RWPE1 (cell line): ENCODE results near the gene MDFIC.

Source experiments
- CTCF ChIA-PET: fragments of 350-600 bp; sonication (Branson Sonifier 250); formaldehyde crosslinking; extraction: SDS; loops from one replicate; lab custom pipeline; 2021; lab: Yijun Ruan, JAX
- POLR2A ChIA-PET: fragments of 400-600 bp; formaldehyde crosslinking; extraction: SDS; loops from one replicate; lab custom pipeline; 2020; ENCODE audit warnings: antibody characterized with exemption; ENCODE audit not compliant: low non-redundant PET; lab: Yijun Ruan, JAX
- DNase-seq: peaks from one replicate; pipeline ENCODE4 v3.0.0; 2012; ENCODE audit warnings: low spot score
- H3K27ac ChIP-seq: fragments of 450-650 bp; 2 replicates; pipeline ENCODE4 v1.5.1; 2017
- TF ChIP-seq, protein P1 (sequence below): fragments of 450-650 bp; conservative IDR thresholded peaks from 2 replicates; pipeline ENCODE4 v1.5.1; 2017; ENCODE audit warnings: low read depth, mild to moderate bottlenecking

MDFIC gene

DNA sequence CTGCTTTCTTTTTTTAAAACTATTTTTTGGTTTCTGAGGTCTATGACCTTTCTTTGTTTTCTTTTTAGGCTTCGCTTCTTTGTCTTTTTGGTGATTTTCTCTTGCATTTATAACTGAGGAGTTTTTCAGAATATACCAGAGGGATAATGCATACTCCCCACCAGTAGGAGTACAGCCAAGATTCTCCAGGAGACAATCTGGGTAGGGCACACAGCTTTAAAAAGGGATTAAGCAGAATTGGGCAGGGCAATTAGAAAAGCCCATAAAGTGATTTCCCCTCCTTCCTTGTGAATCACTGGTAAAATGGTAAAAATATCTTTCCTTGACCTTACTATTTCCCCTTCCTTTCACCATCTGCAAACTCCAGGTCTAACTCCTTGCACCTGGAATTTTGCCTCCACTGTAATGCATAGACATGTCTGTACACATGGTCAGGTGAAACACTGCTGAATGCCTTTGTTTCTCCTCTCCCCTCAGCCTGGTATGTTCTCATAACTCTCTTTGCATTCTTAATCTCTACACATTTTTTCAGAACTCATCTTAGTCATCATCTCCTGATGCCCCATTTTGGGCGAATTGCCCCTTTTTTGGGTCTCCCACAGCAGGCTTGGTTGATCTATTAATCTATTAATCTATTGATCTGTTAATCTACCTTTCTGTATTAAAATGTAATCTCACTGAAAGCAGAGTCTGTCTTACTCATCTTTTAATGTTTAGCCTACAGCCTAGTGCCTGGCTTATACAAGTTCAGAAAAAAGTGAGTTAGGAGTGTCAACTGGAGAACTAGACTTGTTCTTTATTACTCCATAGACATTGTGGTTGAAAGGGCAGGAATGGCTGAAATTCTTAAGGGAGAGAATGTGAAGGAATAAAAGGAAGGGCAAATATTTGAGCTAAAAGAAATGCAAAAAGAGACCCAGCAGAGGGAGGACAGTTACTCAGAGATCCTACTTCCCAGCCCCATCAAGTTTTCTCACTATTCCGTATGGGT, 64.6 kb downstream of the MDFIC start:
- ChIA-PET POLR2A (no interaction called here), CTCF (no interaction called here)
- TF ChIP-seq, protein P1, sequence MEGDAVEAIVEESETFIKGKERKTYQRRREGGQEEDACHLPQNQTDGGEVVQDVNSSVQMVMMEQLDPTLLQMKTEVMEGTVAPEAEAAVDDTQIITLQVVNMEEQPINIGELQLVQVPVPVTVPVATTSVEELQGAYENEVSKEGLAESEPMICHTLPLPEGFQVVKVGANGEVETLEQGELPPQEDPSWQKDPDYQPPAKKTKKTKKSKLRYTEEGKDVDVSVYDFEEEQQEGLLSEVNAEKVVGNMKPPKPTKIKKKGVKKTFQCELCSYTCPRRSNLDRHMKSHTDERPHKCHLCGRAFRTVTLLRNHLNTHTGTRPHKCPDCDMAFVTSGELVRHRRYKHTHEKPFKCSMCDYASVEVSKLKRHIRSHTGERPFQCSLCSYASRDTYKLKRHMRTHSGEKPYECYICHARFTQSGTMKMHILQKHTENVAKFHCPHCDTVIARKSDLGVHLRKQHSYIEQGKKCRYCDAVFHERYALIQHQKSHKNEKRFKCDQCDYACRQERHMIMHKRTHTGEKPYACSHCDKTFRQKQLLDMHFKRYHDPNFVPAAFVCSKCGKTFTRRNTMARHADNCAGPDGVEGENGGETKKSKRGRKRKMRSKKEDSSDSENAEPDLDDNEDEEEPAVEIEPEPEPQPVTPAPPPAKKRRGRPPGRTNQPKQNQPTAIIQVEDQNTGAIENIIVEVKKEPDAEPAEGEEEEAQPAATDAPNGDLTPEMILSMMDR, result 0 out of 2 replicates have a peak, but pooled peaks have one; percentile 11
- DNase-seq, result peak; percentile 27
- no peak overlapping the region for H3K27ac ChIP-seq

DNA sequence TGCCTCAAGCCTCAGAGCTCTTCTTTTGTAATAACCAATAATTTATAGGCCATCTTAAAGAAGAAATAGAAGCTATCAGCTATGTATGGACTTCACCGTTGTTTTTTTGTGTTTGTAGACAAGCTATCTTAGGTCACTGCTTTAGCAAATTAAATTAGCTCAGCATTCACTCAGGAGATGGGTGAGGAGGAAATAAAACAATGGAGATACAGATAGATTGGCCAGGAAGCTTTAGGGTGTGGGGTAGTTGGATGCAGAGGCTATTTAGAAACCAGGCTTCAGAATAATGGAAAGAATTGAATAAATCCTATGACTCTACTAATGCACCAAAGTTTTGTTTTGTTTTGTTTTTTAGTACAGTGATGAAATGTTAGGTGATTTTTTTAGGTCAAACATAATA, 66.1 kb downstream of the MDFIC start:
- CTCF ChIA-PET, result interaction anchor here (1.1 kb wide), 1 partner anchor 10 kb away, joined by 3 read pairs; no protein-coding TSS in a partner anchor
- no peak for DNase-seq
- H3K27ac ChIP-seq, result no peak overlapping the region
- TF ChIP-seq, protein P1, result no peak
- POLR2A ChIA-PET, result no interaction called here

DNA sequence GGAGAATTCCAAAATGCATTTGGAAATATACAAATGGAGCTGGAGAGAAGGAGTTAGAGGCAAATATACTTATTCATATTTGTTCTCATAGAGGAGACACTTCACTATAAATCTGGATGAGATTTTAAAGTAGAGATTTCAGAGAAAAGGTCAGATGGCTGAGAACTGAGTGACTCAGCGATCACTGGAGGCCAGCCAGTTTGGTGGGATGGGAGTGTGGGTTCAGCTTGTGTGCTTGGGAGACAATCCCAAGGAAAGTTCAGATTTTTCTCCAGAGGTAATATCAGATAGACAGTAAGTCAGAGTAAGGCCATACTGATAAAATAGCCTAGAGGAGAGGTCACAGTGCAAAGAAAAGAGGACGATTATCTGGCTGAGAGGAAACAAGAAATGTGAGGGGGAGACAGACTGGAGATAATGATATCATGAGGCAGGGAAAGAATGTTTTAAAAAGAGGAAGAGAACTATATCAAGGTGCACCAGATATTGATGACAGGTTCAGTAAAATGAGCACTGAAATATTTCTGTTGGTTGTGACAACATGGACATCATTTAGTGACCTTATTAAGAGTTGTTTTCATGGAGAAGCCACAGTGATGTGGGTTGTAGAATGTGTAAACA, 67.0 kb downstream of the MDFIC start:
- CTCF ChIA-PET, result interaction anchor here (1.1 kb wide), 1 partner anchor 11 kb away, joined by 3 read pairs; no protein-coding TSS in a partner anchor
- DNase-seq, result peak; percentile 39
- TF ChIP-seq, protein P1, result no peak
- POLR2A ChIA-PET, result no interaction called here
- H3K27ac ChIP-seq, result no peak overlapping the region

DNA sequence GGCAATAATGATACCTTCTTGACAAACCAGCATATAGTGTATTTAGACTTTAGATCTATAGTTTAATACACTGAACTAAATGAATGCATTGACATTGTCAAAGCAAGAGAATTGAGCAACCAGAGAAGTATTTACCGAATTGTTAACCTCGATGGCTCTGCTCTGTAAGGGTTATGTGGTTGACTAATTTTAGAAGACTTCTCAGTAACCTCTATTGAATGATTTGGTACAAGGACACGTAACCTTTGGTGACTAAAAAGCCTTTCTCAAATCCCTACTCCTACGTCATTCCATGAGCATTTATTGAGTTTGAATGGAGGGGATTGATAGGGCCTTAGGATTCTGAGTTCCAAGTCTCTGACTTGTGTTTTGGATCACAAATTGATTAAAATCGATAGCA, 67.6 kb downstream of the MDFIC start:
- TF ChIP-seq, protein P1, result no peak
- ChIA-PET CTCF (no interaction called here), POLR2A (no interaction called here)

DNA sequence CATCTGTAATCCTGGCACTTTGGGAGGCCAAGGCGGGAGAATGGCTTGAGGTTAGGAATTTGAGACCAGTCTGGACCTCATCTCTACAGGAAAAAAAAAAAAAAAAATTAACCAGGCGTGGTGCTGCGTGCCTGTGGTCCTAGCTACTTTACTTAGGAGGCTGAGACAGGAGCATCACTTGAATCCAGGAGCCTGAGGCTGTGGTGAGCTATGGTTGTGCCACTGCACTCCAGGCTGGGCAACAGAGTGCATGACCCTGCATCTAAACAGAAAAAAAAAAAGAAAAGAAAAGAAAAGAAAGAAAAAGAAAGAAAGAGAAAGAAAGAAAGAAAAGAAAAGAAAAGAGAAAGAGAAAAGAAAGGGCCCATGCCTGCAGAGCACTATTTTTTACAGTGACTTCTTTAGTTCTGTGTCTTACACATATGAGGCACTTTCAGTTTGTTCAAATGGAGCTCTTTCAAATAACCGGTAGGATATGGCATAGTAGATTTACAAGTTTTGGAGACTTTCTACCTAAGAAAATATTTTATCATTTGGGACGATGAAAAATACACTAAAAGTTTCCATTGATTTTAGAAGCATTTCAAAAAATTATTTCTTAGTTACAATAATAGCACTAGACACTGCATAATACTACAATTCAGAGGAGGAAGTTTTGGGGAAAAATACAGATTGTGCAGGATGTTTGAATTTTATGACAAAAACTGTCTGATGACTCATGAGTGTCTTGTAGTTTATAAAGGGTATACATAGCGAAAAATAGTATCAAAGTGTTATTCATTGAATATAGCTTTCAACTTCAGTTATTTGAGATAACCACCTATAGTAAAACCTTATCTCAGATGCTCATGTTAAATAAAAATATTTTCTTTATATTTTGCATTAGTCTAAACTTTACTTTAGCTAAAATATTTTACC, 75.9 kb downstream of the MDFIC start:
- POLR2A ChIA-PET, result no interaction called here
- CTCF ChIA-PET, result interaction anchor here (0.7 kb wide), 2 partner anchors 58 to 317 kb away, joined by 3 to 7 read pairs; no protein-coding TSS in a partner anchor

More for the DNA sequence above, 67.6 kb downstream of the MDFIC start:
- no peak for DNase-seq
- H3K27ac ChIP-seq, result no peak overlapping the region

More for the DNA sequence above, 75.9 kb downstream of the MDFIC start:
- H3K27ac ChIP-seq, result no peak overlapping the region
- no peak for DNase-seq
- TF ChIP-seq, protein P1, result no peak
